GM19463 (cell line): Measurements from ENCODE around the gene THSD7A.

ENCODE experiments used
- ATAC-seq: cut with Tn5 transposase; IDR thresholded peaks from one replicate; pipeline ENCODE4 v1.9.1; 2021; ENCODE audit warnings: mild to moderate bottlenecking, moderate library complexity; ENCODE audit not compliant: unreplicated experiment

The THSD7A gene

GRCh38 chr7:11811709-11812108 is 20.3 kb downstream of the THSD7A start:
- ATAC-seq = no peak

DNA sequence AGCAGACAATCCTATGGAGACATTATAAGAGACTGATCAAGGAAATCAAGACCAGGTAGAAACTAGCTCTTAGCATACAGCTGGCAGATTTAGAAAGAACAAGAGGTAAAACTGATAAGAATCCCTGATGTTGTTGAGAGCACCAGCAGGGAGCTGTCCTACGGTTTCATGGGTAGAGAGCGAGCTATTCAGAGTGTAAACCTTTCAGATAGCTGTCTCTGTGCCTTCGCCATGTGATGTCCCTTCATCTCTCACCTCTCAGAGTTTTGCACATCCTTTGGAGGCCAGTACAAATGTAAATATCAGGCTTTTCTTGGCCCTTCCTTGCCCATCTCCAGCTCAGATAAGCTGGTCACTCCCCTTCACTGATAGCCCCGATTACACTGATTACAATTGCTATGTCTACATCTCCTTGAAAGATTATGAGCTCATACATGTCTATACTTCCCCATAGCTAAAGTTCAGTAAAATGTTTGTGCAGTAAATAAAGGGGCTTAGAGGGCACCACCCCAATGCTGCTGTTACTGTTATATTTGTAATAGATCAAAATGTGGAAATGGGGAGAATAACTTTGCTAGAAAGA is 21.9 kb downstream of the THSD7A start:
- no peak for ATAC-seq

DNA sequence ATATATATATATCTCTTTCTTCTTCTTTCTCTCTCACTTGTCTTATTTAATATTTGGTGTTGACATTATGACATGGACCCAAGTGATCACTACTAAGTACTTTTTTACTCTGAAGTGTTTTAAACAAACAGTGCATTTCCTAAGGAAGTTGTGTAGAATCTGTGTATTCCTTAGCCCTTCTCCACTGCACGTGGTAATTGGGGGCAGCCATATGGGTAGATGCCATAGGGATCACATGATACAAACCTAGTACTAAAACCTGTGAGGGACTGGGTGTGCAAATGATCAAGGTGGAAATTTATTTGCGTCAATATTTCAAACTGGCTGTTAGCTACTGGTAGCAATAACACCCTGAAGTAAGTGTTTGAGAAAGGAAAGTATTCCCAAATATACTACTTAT is 25.0 kb downstream of the THSD7A start:
- no peak for ATAC-seq

GRCh38 chr7:11804621-11805020 is 27.4 kb downstream of the THSD7A start:
- no peak for ATAC-seq

DNA sequence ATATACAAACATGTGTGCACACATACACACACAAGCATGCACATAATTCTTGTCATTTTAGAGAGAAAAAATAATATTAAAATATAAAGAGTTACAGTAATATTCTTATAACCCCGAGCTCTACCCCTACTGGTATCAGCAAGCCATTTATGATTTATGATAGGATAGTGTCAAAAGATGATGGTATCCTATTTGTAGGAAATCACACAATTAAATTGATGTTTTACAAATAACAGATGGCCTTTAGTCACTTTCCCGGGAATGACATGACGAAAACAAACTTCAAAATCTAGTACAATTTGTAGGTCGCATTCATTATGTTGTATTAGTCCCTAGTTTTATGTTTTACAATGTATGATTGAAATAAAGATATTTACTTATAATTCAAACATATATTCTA is 36.8 kb downstream of the THSD7A start:
- ATAC-seq = no peak

GRCh38 chr7:11792166-11792565 is 39.8 kb downstream of the THSD7A start:
- no peak for ATAC-seq

DNA sequence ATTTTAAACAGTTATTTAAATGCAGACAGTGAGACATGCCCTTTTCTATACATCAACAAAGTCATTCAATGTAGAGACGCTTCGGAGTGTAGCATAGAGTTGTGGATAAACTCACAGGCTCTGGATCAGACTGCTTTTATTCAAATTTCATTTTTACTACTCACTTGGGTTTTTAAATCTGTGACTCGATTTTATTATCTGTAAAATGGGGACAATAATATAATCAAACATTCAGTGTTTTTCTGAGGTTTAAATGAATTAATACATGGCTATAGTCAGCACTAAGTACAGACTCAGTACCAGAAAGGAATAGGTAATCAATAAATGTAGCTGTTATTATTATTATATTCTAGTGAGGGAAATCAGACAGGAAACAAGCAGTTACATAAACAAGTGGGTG is 43.4 kb downstream of the THSD7A start:
- ATAC-seq = no peak

GRCh38 chr7:11787534-11787933 is 44.5 kb downstream of the THSD7A start:
- no peak for ATAC-seq

- ATAC-seq = no peak
Observed at GRCh38 chr7:11786186-11786585, 45.8 kb downstream of the THSD7A start.

GRCh38 chr7:11784769-11785536 is 47.0 kb downstream of the THSD7A start:
- ATAC-seq = no peak

DNA sequence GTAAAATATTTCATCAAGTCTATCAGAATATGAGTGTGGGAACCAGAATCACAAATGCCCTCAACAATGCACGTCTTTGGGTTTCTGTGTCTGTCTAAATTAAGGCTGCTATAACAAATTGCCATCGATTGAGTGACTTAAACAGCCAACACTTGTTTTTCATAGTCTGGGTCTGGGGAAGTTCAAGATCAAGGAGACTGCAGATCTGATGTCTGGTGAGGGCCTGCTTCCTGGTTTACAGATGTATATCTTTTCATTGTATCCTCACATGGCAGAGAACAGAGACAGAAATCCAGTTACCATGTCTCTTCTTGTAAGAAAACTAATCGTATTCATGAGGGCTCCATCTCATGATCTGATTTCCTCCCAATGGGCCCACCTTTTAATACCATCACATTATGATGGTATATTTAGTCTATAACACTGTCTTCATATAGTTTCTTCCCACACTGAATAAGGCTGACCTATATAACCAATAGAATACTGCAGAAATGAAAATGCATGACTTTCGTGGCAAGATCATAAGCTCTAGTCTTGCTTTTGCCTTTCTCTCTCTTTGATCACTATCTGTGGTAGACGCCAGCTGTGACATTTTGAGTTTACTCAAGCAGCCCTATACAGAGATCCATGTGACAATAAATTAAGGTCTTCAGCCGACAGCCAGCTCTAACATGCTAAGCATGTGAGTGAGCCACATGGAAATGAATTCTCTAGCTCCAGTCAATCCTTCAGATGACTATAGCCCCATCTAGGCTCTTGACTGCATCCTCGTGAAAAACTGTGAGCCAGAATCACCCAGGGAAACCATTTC is 51.9 kb downstream of the THSD7A start:
- ATAC-seq = no peak

GRCh38 chr7:11776039-11776438 is 56.0 kb downstream of the THSD7A start:
- no peak for ATAC-seq

- no peak for ATAC-seq
Observed at GRCh38 chr7:11775401-11775800, 56.6 kb downstream of the THSD7A start.

DNA sequence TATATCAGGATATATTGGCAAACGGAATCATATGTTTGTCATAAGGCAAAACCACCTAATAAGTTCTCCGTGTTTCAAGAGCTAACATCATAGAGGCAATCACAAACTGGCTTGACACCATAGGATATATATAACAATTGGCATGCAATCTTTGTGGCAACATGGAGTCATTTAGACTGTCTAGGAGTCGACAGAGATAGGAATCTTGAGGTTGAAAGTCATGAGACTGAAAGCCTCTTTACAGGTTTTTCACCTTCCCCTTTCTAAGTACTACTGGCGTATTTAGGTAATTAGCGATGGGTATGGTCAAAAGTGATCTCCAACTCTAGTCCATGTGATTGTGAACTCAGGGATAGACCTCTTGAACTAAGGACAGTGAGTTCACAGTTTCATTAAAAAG is 63.7 kb downstream of the THSD7A start:
- no peak for ATAC-seq

- no peak for ATAC-seq
Observed at GRCh38 chr7:11767148-11767547, 64.8 kb downstream of the THSD7A start.

GRCh38 chr7:11760372-11760771 is 71.6 kb downstream of the THSD7A start:
- ATAC-seq = no peak

- no peak for ATAC-seq
Observed at GRCh38 chr7:11758627-11759111, 73.3 kb downstream of the THSD7A start.

DNA sequence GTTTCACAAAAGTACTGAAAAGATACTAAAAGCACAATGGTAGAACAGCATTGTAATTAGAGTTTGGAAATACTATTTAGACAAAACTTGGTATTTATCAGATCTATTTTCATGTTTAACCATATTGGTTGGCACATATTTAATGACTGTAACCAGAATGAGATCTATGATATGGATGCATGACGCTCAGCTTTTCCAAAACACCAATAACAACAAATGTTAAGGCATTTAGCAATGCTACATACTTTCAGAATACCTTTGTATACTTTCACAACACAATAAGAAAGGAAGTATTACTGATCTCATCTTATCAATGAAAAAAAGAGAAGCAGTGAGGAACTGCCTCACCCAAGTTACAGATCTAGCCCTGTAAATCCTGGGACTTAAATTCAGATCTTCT is 74.8 kb downstream of the THSD7A start:
- no peak for ATAC-seq

- ATAC-seq = no peak
Observed at GRCh38 chr7:11754933-11755332, 77.1 kb downstream of the THSD7A start.

- no peak for ATAC-seq
Observed at GRCh38 chr7:11754123-11754522, 77.9 kb downstream of the THSD7A start.

DNA sequence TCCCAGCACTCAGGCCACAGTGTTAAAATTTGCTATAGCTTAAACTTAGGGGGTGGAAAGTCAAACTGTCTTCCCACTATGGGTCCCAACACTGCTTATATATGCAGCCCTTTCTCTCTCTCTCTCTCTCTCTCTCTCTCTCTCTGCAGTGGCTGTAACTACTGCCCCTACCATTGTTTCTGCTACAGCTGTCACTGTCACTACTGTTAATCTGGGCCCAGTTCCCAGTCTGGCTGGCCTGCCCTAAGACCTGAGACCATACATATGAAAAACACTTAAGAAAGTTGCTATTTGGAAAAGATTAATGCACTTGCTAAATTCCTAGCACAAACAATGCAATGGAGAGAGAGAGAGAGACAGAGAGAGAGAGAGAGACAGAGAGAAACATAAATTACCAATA is 78.6 kb downstream of the THSD7A start:
- ATAC-seq = no peak
